Upper lobe of right lung (tissue), 1 donor: ENCODE measurements around the gene NDUFAF2. TPM values are rescaled to one million over a fixed set of nuclear protein-coding genes. Genes with fewer than 3 reads are reported as not detected.

Experiments
- ATAC-seq: fragments of 200-7000 bp; cut with Tn5 transposase; one replicate; pipeline ENCODE4 v1.9.1; 2020; ENCODE audit warnings: mild to moderate bottlenecking, moderate library complexity
- DNase-seq: peaks from one replicate; pipeline ENCODE4 v3.0.0-alpha.2; 2020
- H3K27ac ChIP-seq: fragments of 200-600 bp; one replicate; pipeline ENCODE4 v1.8.0; 2022
- H3K27me3 ChIP-seq: fragments of 200-600 bp; one replicate; pipeline ENCODE4 v1.8.0; 2022; ENCODE audit warnings: mild to moderate bottlenecking
- H3K36me3 ChIP-seq: fragments of 200-600 bp; one replicate; pipeline ENCODE4 v1.8.0; 2022
- H3K4me1 ChIP-seq: fragments of 200-600 bp; one replicate; pipeline ENCODE4 v1.8.0; 2022
- H3K4me3 ChIP-seq: fragments of 200-600 bp; one replicate; pipeline ENCODE4 v1.8.0; 2022; ENCODE audit warnings: mild to moderate bottlenecking
- H3K9me3 ChIP-seq: fragments of 200-600 bp; one replicate; pipeline ENCODE4 v1.8.0; 2022
- CTCF ChIP-seq: fragments of 200-600 bp; IDR thresholded peaks from one replicate; pipeline ENCODE4 v1.8.0; 2022; ENCODE audit warnings: antibody characterized with exemption
- intact Hi-C: fragments of 100-400 bp; cut with DNase I; formaldehyde crosslinking; loops from one replicate; pipeline ENCODE4 v1.11.0; 2022
- total RNA-seq: library from RNA; stranded (reverse); fragmentation: NEBNext Ultra II Directional; extraction: Animal tissue kit (Norgen Biotek cat#: 25700); gene quantifications from one replicate; pipeline ENCODE4 v1.2.1, GENCODE V29; 2021
- donor health status: DM: no; HTN: yes; CAD: no; lungs with severe emphysema.

The NDUFAF2 gene
- total RNA-seq, 1 donor from 2014 or later: 17.9 TPM

GRCh38 chr5:61162010-61162831, 217.2 kb downstream of the NDUFAF2 start, which contains the start of gene SMIM15:
SMIM15 (minus strand) TSS chr5:61162468; CDS start chr5:61160171, 2,297 bp downstream.
- ATAC-seq (peak; percentile 98), DNase-seq (peak; percentile 97)
- Histone ChIP-seq H3K4me1 (peaks cover 25% of the 10 kb centered on the region), H3K4me3 (peak within 1 kb of the TSS; percentile 94), H3K9me3 (no peaks in the 10 kb centered on the region), H3K27ac (peak within 1 kb of the TSS; percentile 97), H3K36me3 (peaks cover 19% of the 10 kb centered on the region), H3K27me3 (no peaks in the 10 kb centered on the region)
- intact Hi-C loops: no loop called here
- TF ChIP-seq CTCF: no peak

- peaks cover 25% of the 10 kb centered on the region for H3K4me1 ChIP-seq
- ATAC-seq: peak; percentile 7
- H3K4me3 ChIP-seq: peak overlapping the region; percentile 94
- peaks cover 18% of the 10 kb centered on the region for H3K36me3 ChIP-seq
- no peaks in the 10 kb centered on the region for H3K9me3 ChIP-seq
- no peak for TF ChIP-seq CTCF
- DNase-seq: no peak
- no peaks in the 10 kb centered on the region for H3K27me3 ChIP-seq
- intact Hi-C loops: no loop called here
- peak overlapping the region; percentile 97 for H3K27ac ChIP-seq
These were observed 218.0 kb downstream of the NDUFAF2 start for GRCh38 chr5:61162832-61163567.

GRCh38 chr5:61163905-61164304, 218.9 kb downstream of the NDUFAF2 start:
- TF ChIP-seq CTCF: no peak
- no peak overlapping the region for H3K27ac ChIP-seq
- intact Hi-C loops: no loop called here

GRCh38 chr5:61167382-61167781, 222.4 kb downstream of the NDUFAF2 start:
- Histone ChIP-seq H3K27me3 (no peaks in the 10 kb centered on the region), H3K27ac (no peak overlapping the region), H3K36me3 (no peaks in the 10 kb centered on the region), H3K9me3 (no peaks in the 10 kb centered on the region), H3K4me3 (no peak overlapping the region), H3K4me1 (peaks cover 8% of the 10 kb centered on the region)
- peak; percentile 40 for TF ChIP-seq CTCF
- intact Hi-C loops: no loop called here
- peak; percentile 48 for ATAC-seq
- DNase-seq: no peak

More at GRCh38 chr5:61163905-61164304, 218.9 kb downstream of the NDUFAF2 start:
- peaks cover 25% of the 10 kb centered on the region for H3K4me1 ChIP-seq
- H3K27me3 ChIP-seq: no peaks in the 10 kb centered on the region
- H3K36me3 ChIP-seq: peaks cover 17% of the 10 kb centered on the region
- ATAC-seq (no peak), DNase-seq (no peak)
- no peak overlapping the region for H3K4me3 ChIP-seq
- no peaks in the 10 kb centered on the region for H3K9me3 ChIP-seq

DNA sequence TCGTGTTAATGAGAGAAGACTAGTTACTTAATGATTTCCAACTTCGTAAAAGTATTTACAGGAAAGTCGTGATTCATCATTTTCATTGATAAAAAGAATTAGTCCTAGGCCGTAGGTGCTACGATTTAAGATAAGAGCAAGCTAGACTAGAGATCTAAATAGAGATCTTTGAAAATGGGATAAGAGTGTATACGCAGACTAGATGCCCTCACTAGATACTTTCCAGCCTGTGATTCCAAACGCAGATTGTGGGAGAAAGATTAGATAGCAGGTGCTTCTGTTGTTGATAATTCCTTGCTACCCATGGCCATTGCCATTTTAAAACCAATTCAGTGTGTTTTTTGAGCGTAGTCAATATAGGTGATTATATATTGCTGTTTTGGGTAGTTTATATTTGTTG, 223.9 kb downstream of the NDUFAF2 start:
- H3K4me1 ChIP-seq: no peaks in the 10 kb centered on the region
- H3K9me3 ChIP-seq: no peaks in the 10 kb centered on the region
- DNase-seq: no peak
- H3K4me3 ChIP-seq: no peak overlapping the region
- ATAC-seq: no peak
- H3K27ac ChIP-seq: no peak overlapping the region
- intact Hi-C loops: no loop called here
- H3K36me3 ChIP-seq: no peaks in the 10 kb centered on the region
- no peak for TF ChIP-seq CTCF
- no peaks in the 10 kb centered on the region for H3K27me3 ChIP-seq
